H1 (cell line): ENCODE data around the gene ATAT1. TPM values are rescaled to one million over a fixed set of nuclear protein-coding genes. Genes with fewer than 3 reads are reported as not detected.
A peak's percentile ranks its signal among the peaks of the same experiment; 100 is the strongest.

Experiments
- CTCF ChIA-PET: fragments of 300-600 bp; sonication (Branson Sonifier 250); formaldehyde crosslinking; loops from one replicate; lab custom pipeline; 2021; ENCODE audit not compliant: partially characterized antibody; lab: Charles Lee
- POLR2A ChIA-PET: fragments of 300-600 bp; sonication (Branson Sonifier 250); formaldehyde crosslinking; loops from one replicate; lab custom pipeline; 2021; ENCODE audit warnings: inconsistent platforms; ENCODE audit not compliant: partially characterized antibody; lab: Charles Lee
- DNase-seq, 2 experiments: peaks; one replicate each; pipeline versions ENCODE4 v3.0.0 to v3.0.0-alpha.2; 2010 to 2022; ENCODE audit warnings: low spot score in 2 of 2, low read depth in 1 of 2, mixed read lengths in 1 of 2
- FAIRE-seq: peaks from 2 replicates; lab custom pipeline; 2011; peaks lifted over from hg19 to GRCh38; lab: Jason Lieb, UNC
- H2AFZ ChIP-seq: 2 replicates; pipeline ENCODE4 v1.8.1; 2012; ENCODE audit warnings: low read length, inconsistent platforms
- H2AK5ac ChIP-seq: 2 replicates; pipeline ENCODE4 v1.6.1; 2013; ENCODE audit warnings: low read depth, low read length
- H2BK120ac ChIP-seq: replicated peaks from 2 replicates; pipeline ENCODE3; 2013; ENCODE audit warnings: low read depth, low read length, inconsistent platforms
- H2BK12ac ChIP-seq: 2 replicates; pipeline ENCODE4 v1.6.1; 2013; ENCODE audit warnings: low read depth, low read length
- H2BK15ac ChIP-seq: 2 replicates; pipeline ENCODE4 v1.6.1; 2013; ENCODE audit warnings: low read length
- H2BK20ac ChIP-seq: 2 replicates; pipeline ENCODE4 v1.6.1; 2013; ENCODE audit warnings: low read length
- H2BK5ac ChIP-seq: 2 replicates; pipeline ENCODE4 v1.6.1; 2013; ENCODE audit warnings: low read depth, low read length
- H3K14ac ChIP-seq: 2 replicates; pipeline ENCODE4 v1.6.1; 2013; ENCODE audit warnings: inconsistent platforms; ENCODE audit not compliant: insufficient read length
- H3K18ac ChIP-seq: 2 replicates; pipeline ENCODE4 v1.6.1; 2013; ENCODE audit warnings: low read length; ENCODE audit errors: extremely low read depth
- H3K23ac ChIP-seq: 2 replicates; pipeline ENCODE4 v1.6.1; 2013; ENCODE audit warnings: inconsistent platforms; ENCODE audit not compliant: insufficient read length
- H3K23me2 ChIP-seq: 2 replicates; pipeline ENCODE4 v1.6.1; 2013; ENCODE audit warnings: low read depth, low read length
- H3K27ac ChIP-seq: 2 replicates; pipeline ENCODE4 v1.6.1; 2011; ENCODE audit warnings: low read depth, low read length, inconsistent platforms
- H3K27me3 ChIP-seq, 4 experiments: replicated peaks in 1 of 4; 1 replicate in 1 of 4; 2 replicates in 3 of 4; pipeline versions ENCODE4 v1.6.1 to v1.8.1; 2011 to 2013; ENCODE audit warnings: low read length in 3 of 4, mild to moderate bottlenecking in 3 of 4, inconsistent platforms in 2 of 4, mixed read lengths in 2 of 4, moderate library complexity in 1 of 4; ENCODE audit not compliant: control insufficient read depth in 3 of 4, insufficient read depth in 3 of 4; ENCODE audit errors: extremely low read depth in 1 of 4
- H3K36me3 ChIP-seq, 4 experiments: 2 replicates each; pipeline versions ENCODE4 v1.6.1 to v1.8.1; 2011 to 2013; ENCODE audit warnings: mild to moderate bottlenecking in 4 of 4, low read length in 3 of 4, moderate library complexity in 2 of 4, control low read depth in 1 of 4, inconsistent platforms in 1 of 4; ENCODE audit not compliant: insufficient read depth in 4 of 4, control insufficient read depth in 2 of 4
- H3K4ac ChIP-seq: replicated peaks from 2 replicates; pipeline ENCODE3; 2013; ENCODE audit warnings: low read length, low read depth, mixed read lengths, inconsistent platforms; ENCODE audit not compliant: insufficient read length
- H3K4me1 ChIP-seq, 4 experiments: replicated peaks in 1 of 4; 1 replicate in 1 of 4; 2 replicates in 3 of 4; pipeline versions ENCODE4 v1.6.1 to v1.8.1; 2011 to 2013; ENCODE audit warnings: low read length in 3 of 4, inconsistent platforms in 2 of 4, mixed read lengths in 1 of 4; ENCODE audit not compliant: insufficient read depth in 4 of 4, control insufficient read depth in 3 of 4
- H3K4me2 ChIP-seq, 2 experiments: 2 replicates each; pipeline versions ENCODE4 v1.6.1 to v1.8.1; 2011 to 2013; ENCODE audit warnings: low read depth in 2 of 2, low read length in 2 of 2, control low read depth in 1 of 2, inconsistent platforms in 1 of 2, mild to moderate bottlenecking in 1 of 2; ENCODE audit not compliant: insufficient read depth in 1 of 2
- H3K4me3 ChIP-seq, 4 experiments: fragments of 200-600, 300-600 bp in 1 of 4; sonication (generic), shearing (Covaris generic), sonication (Bioruptor Twin) in 1 of 4; 2 replicates each; pipeline versions ENCODE4 v1.5.1 to v1.8.1; 2011 to 2016; ENCODE audit warnings: low read length in 4 of 4, low read depth in 3 of 4, control low read depth in 2 of 4, inconsistent platforms in 2 of 4, mild to moderate bottlenecking in 2 of 4, mixed read lengths in 1 of 4, moderate library complexity in 1 of 4; ENCODE audit not compliant: insufficient read depth in 2 of 4; ENCODE audit errors: extremely low read depth in 1 of 4
- H3K56ac ChIP-seq: replicated peaks from 2 replicates; pipeline ENCODE3; 2013; ENCODE audit warnings: low read depth, mild to moderate bottlenecking, mixed read lengths, low read length, inconsistent platforms; ENCODE audit not compliant: insufficient read length
- H3K79me1 ChIP-seq: 2 replicates; pipeline ENCODE4 v1.6.1; 2013; ENCODE audit warnings: low read depth, low read length, control low read depth
- H3K79me2 ChIP-seq, 2 experiments: 2 replicates each; pipeline versions ENCODE4 v1.6.1 to v1.8.1; 2012 to 2013; ENCODE audit warnings: low read length in 2 of 2, mild to moderate bottlenecking in 2 of 2, inconsistent platforms in 1 of 2; ENCODE audit not compliant: insufficient read depth in 2 of 2, control insufficient read depth in 1 of 2
- H3K9ac ChIP-seq, 4 experiments: replicated peaks in 1 of 4; 1 replicate in 1 of 4; 2 replicates in 3 of 4; pipeline versions ENCODE4 v1.6.1 to v1.8.1; 2011 to 2013; ENCODE audit warnings: low read depth in 3 of 4, low read length in 3 of 4, control low read depth in 2 of 4, mild to moderate bottlenecking in 2 of 4, moderate library complexity in 2 of 4, inconsistent platforms in 1 of 4; ENCODE audit errors: extremely low read depth in 1 of 4
- H3K9me3 ChIP-seq, 2 experiments: 2 replicates each; pipeline versions ENCODE4 v1.6.1 to v1.8.1; 2012 to 2013; ENCODE audit warnings: mild to moderate bottlenecking in 2 of 2, moderate library complexity in 2 of 2, control low read depth in 1 of 2, inconsistent platforms in 1 of 2, low read depth in 1 of 2, low read length in 1 of 2, mixed read lengths in 1 of 2; ENCODE audit not compliant: insufficient read depth in 2 of 2
- H4K20me1 ChIP-seq, 2 experiments: replicated peaks in 1 of 2; 2 replicates each; pipeline versions ENCODE3 to v1.8.1; 2011 to 2013; ENCODE audit warnings: inconsistent platforms in 2 of 2, low read length in 2 of 2, mild to moderate bottlenecking in 1 of 2; ENCODE audit not compliant: insufficient read depth in 2 of 2, control insufficient read depth in 1 of 2
- H4K5ac ChIP-seq: 2 replicates; pipeline ENCODE4 v1.6.1; 2013; ENCODE audit warnings: low read length, low read depth, mixed read lengths, inconsistent platforms; ENCODE audit not compliant: insufficient read length
- H4K8ac ChIP-seq: 2 replicates; pipeline ENCODE4 v1.8.0; 2013; ENCODE audit warnings: mild to moderate bottlenecking, moderate library complexity, low read length, inconsistent platforms; ENCODE audit not compliant: insufficient read depth; ENCODE audit errors: extremely low read depth
- H4K91ac ChIP-seq: replicated peaks from 2 replicates; pipeline ENCODE3; 2013; ENCODE audit warnings: low read length, mixed read lengths, inconsistent platforms; ENCODE audit not compliant: insufficient read length
- GTF2F1 ChIP-seq: IDR thresholded peaks from 2 replicates; pipeline ENCODE4 v1.6.1; 2012; ENCODE audit warnings: low read depth, low read length, improper control_type of control experiment, borderline replicate concordance
- KDM5A ChIP-seq: fragments of 200-600 bp; IDR thresholded peaks from 2 replicates; pipeline ENCODE4 v1.7.1; 2012; ENCODE audit warnings: mild to moderate bottlenecking, low read length, inconsistent platforms, mixed read lengths
- RAD21 ChIP-seq, 2 experiments: IDR thresholded peaks in 1 of 2; conservative IDR thresholded peaks in 1 of 2; 2 replicates each; pipeline ENCODE4 v1.6.1; 2011; ENCODE audit warnings: low read depth in 2 of 2, low read length in 2 of 2, improper control_type of control experiment in 1 of 2, inconsistent platforms in 1 of 2, mild to moderate bottlenecking in 1 of 2, moderate library complexity in 1 of 2
- RFX5 ChIP-seq: IDR thresholded peaks from 2 replicates; pipeline ENCODE4 v1.6.1; 2011; ENCODE audit warnings: low read depth, low read length, improper control_type of control experiment, borderline replicate concordance
- SIN3A ChIP-seq, 2 experiments: IDR thresholded peaks in 1 of 2; conservative IDR thresholded peaks in 1 of 2; 2 replicates each; pipeline ENCODE4 v1.6.1; 2011 to 2012; ENCODE audit warnings: low read length in 2 of 2, improper control_type of control experiment in 1 of 2, low read depth in 1 of 2, mild to moderate bottlenecking in 1 of 2
- TAF7 ChIP-seq: optimal IDR thresholded peaks from 2 replicates; pipeline ENCODE3; 2011; ENCODE audit warnings: low read depth, mild to moderate bottlenecking, inconsistent platforms, low read length, moderate library complexity, borderline replicate concordance
- WGBS, 2 experiments: shearing (Covaris generic) in 1 of 2; methylation state at CpG; one replicate each; pipeline versions ENCODE4 v1.1.6 to v1.1.7; 2013 to 2015; ENCODE audit warnings: low lambda C conversion rate in 2 of 2, mixed read lengths in 2 of 2, inconsistent platforms in 1 of 2, low coverage in 1 of 2, missing lambda C conversion rate in 1 of 2; ENCODE audit not compliant: insufficient replicate concordance in 2 of 2, insufficient coverage in 1 of 2, insufficient read length in 1 of 2; ENCODE audit errors: extremely low coverage in 1 of 2, missing lambda C conversion rate in 1 of 2; 5-methylcytosine and 5-hydroxymethylcytosine counted together
- polyA plus RNA-seq, 7 experiments: library from polyadenylated mRNA; depleted of rRNA in 3 of 7; stranded (reverse) in 5 of 7; unstranded in 2 of 7; fragments of >200 nt in 5 of 7; fragments of 200-250 nt in 2 of 7; gene quantifications; 1 replicate in 5 of 7; 2 replicates in 1 of 7; 4 replicates in 1 of 7; pipeline versions ENCODE4 v1.2.1 to v1.2.3, GENCODE V29; 2011 to 2013; ENCODE audit warnings: missing spikeins in 2 of 7, mixed read lengths in 2 of 7
- total RNA-seq: library from RNA; stranded (reverse); fragmentation: NEBNext Ultra II Directional; extraction: Animal tissue kit (Norgen Biotek cat#: 25700); gene quantifications from 2 replicates; pipeline ENCODE4 v1.2.1, GENCODE V29; 2021
- TF ChIP-seq, protein P1 (sequence below), 3 experiments: IDR thresholded peaks; 1 replicate in 2 of 3; 2 replicates in 1 of 3; pipeline versions ENCODE4 v1.5.1 to v1.6.1; 2011; ENCODE audit warnings: low read length in 3 of 3, mild to moderate bottlenecking in 3 of 3, inconsistent platforms in 2 of 3, low read depth in 1 of 3, moderate library complexity in 1 of 3; ENCODE audit not compliant: insufficient read depth in 1 of 3; ENCODE audit errors: control extremely low read depth in 1 of 3

Gene ATAT1
- total and polyA plus RNA-seq, 2 of the 8 experiments (the other 6 are each of a cell fraction or from before 2014, with no cell fraction given): 14.4 to 14.6 TPM

DNA sequence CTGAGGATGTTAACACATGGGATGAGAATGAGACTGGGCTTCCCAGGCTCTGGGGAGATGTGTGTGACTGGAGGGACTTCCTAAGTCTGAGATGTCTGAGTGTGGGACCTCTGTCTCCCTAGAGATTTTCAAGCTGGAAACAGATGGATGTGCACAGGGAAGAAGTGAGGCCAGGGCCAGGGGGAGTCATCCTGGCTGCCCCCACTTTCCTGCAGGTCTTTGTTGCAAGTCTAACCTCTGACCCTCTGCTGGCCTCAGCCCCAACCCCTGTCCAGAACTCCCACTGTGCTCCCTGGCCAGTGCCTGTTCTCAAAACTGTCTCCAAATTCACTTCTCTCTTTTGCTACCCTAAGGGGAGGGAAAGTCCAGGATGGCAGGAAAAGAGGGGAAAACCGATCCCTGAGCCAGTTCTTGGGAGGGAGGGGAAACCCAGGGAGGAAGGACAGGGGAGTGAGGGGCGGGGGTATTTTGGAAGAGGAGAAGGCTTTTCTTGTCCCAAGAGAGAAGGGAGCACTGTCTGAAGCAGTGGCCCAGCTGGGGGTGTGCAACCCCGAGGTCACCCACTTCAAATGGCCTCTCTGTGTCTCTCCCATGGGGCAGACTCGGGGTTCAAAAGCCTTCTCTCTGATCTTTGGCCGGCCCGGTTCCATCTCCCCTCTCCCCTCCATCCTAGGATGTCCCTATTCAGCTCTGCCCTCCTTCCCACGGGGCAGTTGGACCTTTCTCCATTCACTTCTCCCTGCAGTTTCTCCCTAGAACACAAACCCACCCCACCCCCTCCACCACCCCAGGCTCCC, 56.7 kb downstream of the ATAT1 start:
- Histone ChIP-seq H2BK20ac (0 out of 2 replicates have a peak overlapping the region, but pooled peaks have one; percentile 61), H3K4me1 (peaks cover 7 to 37% (median 24%) of the 10 kb centered on the region in 4 experiments), H3K9me3 (no peaks in the 10 kb centered on the region), H3K4me3 (peak overlapping the region in 1 of 4 experiments; percentile 44; a peak in 3 of 8 replicates), H2BK12ac (no peak overlapping the region), H3K14ac (no peak overlapping the region), H3K36me3 (no peaks in the 10 kb centered on the region; a peak in 1 of 8 replicates), H4K91ac (peak overlapping the region; percentile 76), H2BK15ac (no peak overlapping the region), H3K27ac (no peak overlapping the region), H3K18ac (no peak overlapping the region; the same call in 1 of the 2 replicates), H4K8ac (no peak overlapping the region), H3K4ac (no peak overlapping the region), H3K23ac (no peak overlapping the region), H3K9ac (no peak overlapping the region; a peak in 1 of 7 replicates), H3K56ac (no peak overlapping the region), H3K79me1 (peaks cover 4% of the 10 kb centered on the region; the same call in 1 of the 2 replicates), H2AK5ac (0 out of 2 replicates have a peak overlapping the region, but pooled peaks have one; percentile 42), H3K4me2 (peak overlapping the region; percentile 53 to 96), H3K23me2 (peaks cover 13% of the 10 kb centered on the region), H4K5ac (no peak overlapping the region), H2AFZ (no peak overlapping the region), H2BK5ac (peak overlapping the region; percentile 63; the same call in 1 of the 2 replicates), H3K79me2 (peaks cover 0 to 18% of the 10 kb centered on the region in 2 experiments; a peak in 3 of 4 replicates), H4K20me1 (peaks cover 3 to 8% of the 10 kb centered on the region in 2 experiments), H2BK120ac (no peak overlapping the region), H3K27me3 (no peaks in the 10 kb centered on the region)
- POLR2A ChIA-PET: interaction anchor here (0.5 to 18.7 kb wide), 8 partner anchors 13 to 376 kb away, joined by 3 to 388 read pairs (median 4); partner anchors contain the start of genes MDC1 and TUBB
- CTCF ChIA-PET: interaction anchor here (1.2 to 11.0 kb wide), 5 partner anchors 11 to 142 kb away, joined by 3 to 147 read pairs (median 5); partner anchors contain the start of gene DHX16
- FAIRE-seq: no peak
- 76% methylated on average over 2 of the region's 7 CpGs; no CpG with 5 or more reads in 1 of the 2 experiments for WGBS, 2 experiments
- no peak for DNase-seq
- TF ChIP-seq RAD21 (IDR thresholded peaks at IDR 0.05 in 1 of 2, conservative IDR thresholded peaks at IDR 0.05 in 1 of 2; ENCODE audit: low read depth in 2 of 2, low read length in 2 of 2) (no peak), TAF7 (no peak), SIN3A (conservative IDR thresholded peaks at IDR 0.05 in 1 of 2, IDR thresholded peaks at IDR 0.05 in 1 of 2; ENCODE audit: low read depth in 1 of 2, low read length in 2 of 2) (no peak), KDM5A (no peak), GTF2F1 (no peak), RFX5 (no peak)
- TF ChIP-seq, protein P1, sequence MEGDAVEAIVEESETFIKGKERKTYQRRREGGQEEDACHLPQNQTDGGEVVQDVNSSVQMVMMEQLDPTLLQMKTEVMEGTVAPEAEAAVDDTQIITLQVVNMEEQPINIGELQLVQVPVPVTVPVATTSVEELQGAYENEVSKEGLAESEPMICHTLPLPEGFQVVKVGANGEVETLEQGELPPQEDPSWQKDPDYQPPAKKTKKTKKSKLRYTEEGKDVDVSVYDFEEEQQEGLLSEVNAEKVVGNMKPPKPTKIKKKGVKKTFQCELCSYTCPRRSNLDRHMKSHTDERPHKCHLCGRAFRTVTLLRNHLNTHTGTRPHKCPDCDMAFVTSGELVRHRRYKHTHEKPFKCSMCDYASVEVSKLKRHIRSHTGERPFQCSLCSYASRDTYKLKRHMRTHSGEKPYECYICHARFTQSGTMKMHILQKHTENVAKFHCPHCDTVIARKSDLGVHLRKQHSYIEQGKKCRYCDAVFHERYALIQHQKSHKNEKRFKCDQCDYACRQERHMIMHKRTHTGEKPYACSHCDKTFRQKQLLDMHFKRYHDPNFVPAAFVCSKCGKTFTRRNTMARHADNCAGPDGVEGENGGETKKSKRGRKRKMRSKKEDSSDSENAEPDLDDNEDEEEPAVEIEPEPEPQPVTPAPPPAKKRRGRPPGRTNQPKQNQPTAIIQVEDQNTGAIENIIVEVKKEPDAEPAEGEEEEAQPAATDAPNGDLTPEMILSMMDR (IDR thresholded peaks at IDR 0.05; ENCODE audit: control extremely low read depth in 1 of 3, insufficient read depth in 1 of 3, low read depth in 1 of 3, low read length in 3 of 3): no peak
